Measurements from ENCODE around the gene PPP1R13L.

PPP1R13L gene

GRCh38 chr19:45340899-45341453, 63.9 kb downstream of the PPP1R13L start (continued):
- 0 out of 2 replicates have a peak, but pooled peaks have one; percentile 15 for TF ChIP-seq TSHZ1 (tag by site-specific recombination; IDR thresholded peaks at IDR 0.05; ENCODE audit: borderline replicate concordance)
- TF ChIP-seq ZNF629 (tag by site-specific recombination; IDR thresholded peaks at IDR 0.05) = no peak
- no peak for TF ChIP-seq ZNF19 (tag by site-specific recombination; IDR thresholded peaks at IDR 0.05; ENCODE audit: low read depth)
- peak; percentile 60; the same call in 1 of the 2 replicates for TF ChIP-seq ZNF777 (tag by site-specific recombination; IDR thresholded peaks at IDR 0.05; ENCODE audit: borderline replicate concordance)
- peak; percentile 46 for TF ChIP-seq SP7 (tag by site-specific recombination; IDR thresholded peaks at IDR 0.05)
- 0 out of 2 replicates have a peak, but pooled peaks have one; percentile 2 for TF ChIP-seq ZNF560 (tag by site-specific recombination; IDR thresholded peaks at IDR 0.05; ENCODE audit: borderline replicate concordance)
- peak; percentile 68; the same call in 1 of the 2 replicates for TF ChIP-seq ZNF501 (tag by site-specific recombination; IDR thresholded peaks at IDR 0.05)
- peak; percentile 52 for TF ChIP-seq ZBTB26 (tag by site-specific recombination; optimal IDR thresholded peaks at IDR 0.05)
- TF ChIP-seq ZNF362 (tag by site-specific recombination; IDR thresholded peaks at IDR 0.05) = no peak
- no peak for TF ChIP-seq ZNF768 (tag by site-specific recombination; IDR thresholded peaks at IDR 0.05)
- peak; percentile 95 for TF ChIP-seq ZNF449 (tag by site-specific recombination; IDR thresholded peaks at IDR 0.05)
- no peak for TF ChIP-seq ZNF341 (tag by site-specific recombination; IDR thresholded peaks at IDR 0.05; ENCODE audit: low read depth)
- TF ChIP-seq ZNF175 (tag by site-specific recombination; IDR thresholded peaks at IDR 0.05) = no peak
- peak; percentile 48; the same call in 1 of the 2 replicates for TF ChIP-seq ZBTB48 (tag by site-specific recombination; IDR thresholded peaks at IDR 0.05)
- 0 out of 2 replicates have a peak, but pooled peaks have one; percentile 36 for TF ChIP-seq ZIC2 (tag by site-specific recombination; IDR thresholded peaks at IDR 0.05)
- no peak for TF ChIP-seq PBX3 (CRISPR knock-in tag; IDR thresholded peaks at IDR 0.05)
- no peak for TF ChIP-seq KLF10 (tag by site-specific recombination; IDR thresholded peaks at IDR 0.05)
- peak; percentile 45; the same call in 1 of the 2 replicates for TF ChIP-seq ZNF785 (tag by site-specific recombination; IDR thresholded peaks at IDR 0.05)
- TF ChIP-seq ZNF510 (tag by site-specific recombination; IDR thresholded peaks at IDR 0.05; ENCODE audit: insufficient replicate concordance) = no peak
- peak; percentile 93 for TF ChIP-seq KLF1 (tag by site-specific recombination; IDR thresholded peaks at IDR 0.05)
- peak; percentile 63 for TF ChIP-seq KLF8 (tag by site-specific recombination; IDR thresholded peaks at IDR 0.05)
- TF ChIP-seq ZBTB10 (tag by site-specific recombination; IDR thresholded peaks at IDR 0.05) = no peak; the same call in none of the 2 replicates
- TF ChIP-seq ZNF513 (tag by site-specific recombination; IDR thresholded peaks at IDR 0.05) = no peak
- no peak for TF ChIP-seq ZNF664 (tag by site-specific recombination; IDR thresholded peaks at IDR 0.05)
- peak; percentile 57 for TF ChIP-seq GLIS2 (tag by site-specific recombination; IDR thresholded peaks at IDR 0.05)
- TF ChIP-seq ZNF10 (tag by site-specific recombination; IDR thresholded peaks at IDR 0.05) = no peak

Data from HEK293 (cell line).